Uterine smooth muscle cell (primary cell): ENCODE data around the gene CMTM3. TPM values are rescaled to one million over a fixed set of nuclear protein-coding genes. Genes with fewer than 3 reads are reported as not detected.

Experiments used
- total RNA-seq: library from RNA; depleted of rRNA; stranded (reverse); fragments of >200 nt; gene quantifications from 2 replicates; pipeline ENCODE4 v1.2.3, GENCODE V29; 2014

Gene CMTM3
- total RNA-seq: 8.5 and 13.9 TPM in 2 replicates

GRCh38 chr16:66604376-66605176 is at the start of gene CMTM3:
Gene CMTM3, plus strand, starts transcription at chr16:66604704. Its CDS starts 102 bp downstream, at chr16:66604806.

GRCh38 chr16:66566051-66566901 is 38.2 kb upstream of the CMTM3 start, which contains the start of gene CMTM1:
Gene CMTM1, plus strand, starts transcription at chr16:66566439. Its CDS starts 75 bp downstream, at chr16:66566514.

GRCh38 chr16:66578651-66579531 is 25.6 kb upstream of the CMTM3 start, which contains the start of gene CMTM2:
Gene CMTM2, plus strand, starts transcription at chr16:66579463. Its CDS starts 145 bp downstream, at chr16:66579608.

Other genes with a start within 250 kb of the CMTM3 start
- 0.33 and 0.50 TPM in 2 replicates for gene CDH5, start 238.0 kb upstream of the CMTM3 start, total RNA-seq
- gene BEAN1, start 177.4 kb upstream of the CMTM3 start, total RNA-seq: 0.11 and 0.12 TPM in 2 replicates
- gene TK2, start 54.6 kb upstream of the CMTM3 start, total RNA-seq: 30.5 and 59.0 TPM in 2 replicates
- 61.1 and 62.4 TPM in 2 replicates for gene CKLF, start 52.1 kb upstream of the CMTM3 start, total RNA-seq
- gene CMTM1, start 38.3 kb upstream of the CMTM3 start, total RNA-seq: 1.2 and 1.5 TPM in 2 replicates
- not detected in 2 replicates for gene CMTM2, start 25.2 kb upstream of the CMTM3 start, total RNA-seq
- gene CMTM4, start 92.0 kb downstream of the CMTM3 start, total RNA-seq: 19.6 and 20.6 TPM in 2 replicates
- gene DYNC1LI2, start 146.9 kb downstream of the CMTM3 start, total RNA-seq: 131 and 156 TPM in 2 replicates
- 0.11 TPM in 1 of 2 replicates, not detected in the other for gene TERB1, start 196.9 kb downstream of the CMTM3 start, total RNA-seq
- 69.6 and 122 TPM in 2 replicates for gene NAE1, start 226.3 kb downstream of the CMTM3 start, total RNA-seq
- not detected in 2 replicates for gene CA7, start 239.7 kb downstream of the CMTM3 start, total RNA-seq